ENCODE measurements around the gene CCDC38. TPM values are rescaled to one million over a fixed set of nuclear protein-coding genes. Genes with fewer than 3 reads are reported as not detected.

Gene CCDC38
- total and polyA plus RNA-seq, 4 experiments from 2014 or later: 0.09 to 1.0 (median 0.23) TPM; not detected in 1

DNA sequence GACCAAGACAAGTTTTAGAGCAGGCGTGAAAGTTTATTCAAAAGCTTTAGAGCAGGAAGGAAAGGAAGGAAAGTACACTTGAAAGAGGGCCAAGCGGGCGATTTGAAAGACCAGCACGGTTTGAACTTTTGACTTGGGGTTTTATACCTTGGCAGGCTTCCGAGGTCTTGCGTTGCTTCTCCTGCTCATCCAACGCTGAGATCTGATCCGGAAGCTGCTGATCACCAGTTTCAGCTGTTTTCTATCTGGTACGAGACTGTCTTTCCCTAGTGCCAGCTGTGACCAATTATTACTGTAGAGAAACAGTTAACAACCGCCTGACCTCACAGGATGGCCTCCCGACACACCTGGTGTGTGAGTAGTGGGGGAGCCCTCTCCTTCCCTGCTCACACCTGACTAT is 104.3 kb downstream of the CCDC38 start:
- peaks cover 2 to 7% (median 6%) of the 10 kb centered on the region in 4 donors for H3K4me1 Mint-ChIP-seq
- Histone ChIP-seq H3K4me1 (ENCODE audit: insufficient read depth, low read length) (no peaks in the 10 kb centered on the region), H3K36me3 (ENCODE audit: insufficient read depth, low read length) (no peaks in the 10 kb centered on the region), H3K4me3 (ENCODE audit: low read length in 2 of 2) (no peak overlapping the region), H3K9me3 (ENCODE audit: control insufficient read depth in 1 of 2, low read length in 2 of 2) (no peaks in the 10 kb centered on the region), H3K27ac (ENCODE audit: low read depth, low read length) (no peak overlapping the region), H3K27me3 (ENCODE audit: insufficient read depth, low read length) (no peaks in the 10 kb centered on the region)
- H3K36me3 Mint-ChIP-seq: no peaks in the 10 kb centered on the region
- peak overlapping the region in 2 of 7 donors; percentile 5 to 77 for H3K27ac Mint-ChIP-seq
- peaks cover 0 to 2% (median 0%) of the 10 kb centered on the region in 8 donors for H3K9me3 Mint-ChIP-seq
- ChIA-PET POLR2A (ENCODE audit: partially characterized antibody) (no interaction called here), CTCF (ENCODE audit: partially characterized antibody) (no interaction called here)
- peaks cover 9 to 12% of the 10 kb centered on the region in 2 donors for H3K27me3 Mint-ChIP-seq
- intact Hi-C loops (cut with micrococcal nuclease): no loop called here
- DNase-seq: no peak
- H3K4me3 Mint-ChIP-seq: peak overlapping the region in 5 of 8 donors; percentile 4 to 75 (median 38)

- Mint-ChIP-seq H3K27ac (peak overlapping the region in 1 of 7 donors; percentile 5), H3K4me3 (peak overlapping the region in 2 of 8 donors; percentile 38 to 75), H3K4me1 (peaks cover 2 to 7% (median 6%) of the 10 kb centered on the region in 4 donors), H3K36me3 (no peaks in the 10 kb centered on the region), H3K9me3 (peaks cover 0 to 4% (median 0%) of the 10 kb centered on the region in 8 donors), H3K27me3 (peaks cover 6 to 11% of the 10 kb centered on the region in 2 donors)
- intact Hi-C loops (cut with micrococcal nuclease): no loop called here
- ChIA-PET CTCF (ENCODE audit: partially characterized antibody) (no interaction called here), POLR2A (ENCODE audit: partially characterized antibody) (no interaction called here)
- H3K4me1 ChIP-seq (ENCODE audit: insufficient read depth, low read length): no peaks in the 10 kb centered on the region
- H3K27me3 ChIP-seq (ENCODE audit: insufficient read depth, low read length): no peaks in the 10 kb centered on the region
- H3K9me3 ChIP-seq (ENCODE audit: control insufficient read depth in 1 of 2, low read length in 2 of 2): no peaks in the 10 kb centered on the region
- H3K36me3 ChIP-seq (ENCODE audit: insufficient read depth, low read length): no peaks in the 10 kb centered on the region
- no peak overlapping the region for H3K27ac ChIP-seq (ENCODE audit: low read depth, low read length)
- H3K4me3 ChIP-seq (ENCODE audit: low read length in 2 of 2): no peak overlapping the region
- DNase-seq: no peak
These were observed 105.0 kb downstream of the CCDC38 start for GRCh38 chr12:95837240-95838038.

DNA sequence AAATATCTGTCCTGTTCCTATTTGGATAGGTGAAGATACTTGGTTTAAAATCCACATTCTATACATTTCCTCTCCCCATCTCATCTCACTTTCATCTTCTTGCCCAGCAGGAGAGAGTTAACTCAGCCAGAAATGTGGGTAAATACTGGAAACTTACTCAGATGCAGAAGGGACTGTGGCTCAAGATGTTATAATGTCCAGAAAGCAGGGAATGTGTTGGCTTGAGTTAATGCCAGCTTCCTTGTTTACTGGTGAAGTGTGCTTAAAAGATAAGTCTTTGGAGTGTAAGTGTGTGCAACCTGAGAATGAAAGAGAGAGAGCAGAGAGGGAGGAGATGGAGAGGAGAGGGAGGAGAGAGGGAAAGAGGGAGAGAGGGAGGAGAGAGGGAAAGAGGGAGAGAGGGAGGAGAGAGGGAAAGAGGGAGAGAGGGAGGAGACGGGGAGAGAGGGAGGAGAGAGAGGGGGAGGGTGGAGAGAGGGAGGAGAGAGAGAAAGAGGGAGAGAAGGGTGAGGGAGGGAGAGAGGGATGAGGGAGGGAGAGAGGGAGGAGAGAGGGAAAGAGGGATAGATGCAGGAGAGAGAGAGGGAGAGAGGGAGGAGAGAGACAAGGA is 105.7 kb downstream of the CCDC38 start:
- DNase-seq: no peak
- POLR2A ChIA-PET (ENCODE audit: partially characterized antibody): no interaction called here
- intact Hi-C loops (cut with micrococcal nuclease): no loop called here
- Mint-ChIP-seq H3K27me3 (peaks cover 6 to 12% of the 10 kb centered on the region in 2 donors), H3K9me3 (peaks cover 0 to 6% (median 0%) of the 10 kb centered on the region in 8 donors), H3K4me3 (no peak overlapping the region), H3K27ac (no peak overlapping the region), H3K4me1 (peaks cover 2 to 7% (median 6%) of the 10 kb centered on the region in 4 donors), H3K36me3 (no peaks in the 10 kb centered on the region)
- no peaks in the 10 kb centered on the region for H3K4me1 ChIP-seq (ENCODE audit: insufficient read depth, low read length)
- H3K36me3 ChIP-seq (ENCODE audit: insufficient read depth, low read length): no peaks in the 10 kb centered on the region
- H3K9me3 ChIP-seq (ENCODE audit: control insufficient read depth in 1 of 2, low read length in 2 of 2): no peaks in the 10 kb centered on the region
- H3K27ac ChIP-seq (ENCODE audit: low read depth, low read length): no peak overlapping the region
- H3K4me3 ChIP-seq (ENCODE audit: low read length in 2 of 2): no peak overlapping the region
- CTCF ChIA-PET (ENCODE audit: partially characterized antibody): no interaction called here
- H3K27me3 ChIP-seq (ENCODE audit: insufficient read depth, low read length): no peaks in the 10 kb centered on the region

- H3K36me3 Mint-ChIP-seq: no peaks in the 10 kb centered on the region
- peaks cover 2 to 7% (median 6%) of the 10 kb centered on the region in 4 donors for H3K4me1 Mint-ChIP-seq
- ChIA-PET POLR2A (ENCODE audit: partially characterized antibody) (no interaction called here), CTCF (ENCODE audit: partially characterized antibody) (no interaction called here)
- Histone ChIP-seq H3K36me3 (ENCODE audit: insufficient read depth, low read length) (no peaks in the 10 kb centered on the region), H3K4me3 (ENCODE audit: low read length in 2 of 2) (no peak overlapping the region), H3K4me1 (ENCODE audit: insufficient read depth, low read length) (no peaks in the 10 kb centered on the region), H3K27me3 (ENCODE audit: insufficient read depth, low read length) (no peaks in the 10 kb centered on the region), H3K9me3 (ENCODE audit: control insufficient read depth in 1 of 2, low read length in 2 of 2) (no peaks in the 10 kb centered on the region), H3K27ac (ENCODE audit: low read depth, low read length) (no peak overlapping the region)
- DNase-seq: no peak
- no peak overlapping the region for H3K4me3 Mint-ChIP-seq
- intact Hi-C loops (cut with micrococcal nuclease): no loop called here
- H3K9me3 Mint-ChIP-seq: peaks cover 0 to 6% (median 0%) of the 10 kb centered on the region in 8 donors
- H3K27me3 Mint-ChIP-seq: peaks cover 6 to 12% of the 10 kb centered on the region in 2 donors
- no peak overlapping the region for H3K27ac Mint-ChIP-seq
These were observed 106.2 kb downstream of the CCDC38 start for GRCh38 chr12:95836185-95836609.

GRCh38 chr12:95834572-95834971 is 107.8 kb downstream of the CCDC38 start:
- no peaks in the 10 kb centered on the region for H3K9me3 ChIP-seq (ENCODE audit: control insufficient read depth in 1 of 2, low read length in 2 of 2)
- no peak for DNase-seq
- peaks cover 2 to 7% (median 6%) of the 10 kb centered on the region in 4 donors for H3K4me1 Mint-ChIP-seq
- H3K9me3 Mint-ChIP-seq: peaks cover 0 to 6% (median 0%) of the 10 kb centered on the region in 8 donors
- H3K4me3 Mint-ChIP-seq: no peak overlapping the region
- H3K27ac Mint-ChIP-seq: no peak overlapping the region
- CTCF ChIA-PET (ENCODE audit: partially characterized antibody): no interaction called here
- peaks cover 3% of the 10 kb centered on the region for H3K27me3 ChIP-seq (ENCODE audit: insufficient read depth, low read length)
- intact Hi-C loops (cut with micrococcal nuclease): no loop called here
- H3K4me3 ChIP-seq (ENCODE audit: low read length in 2 of 2): no peak overlapping the region
- no peaks in the 10 kb centered on the region for H3K36me3 Mint-ChIP-seq
- no peaks in the 10 kb centered on the region for H3K4me1 ChIP-seq (ENCODE audit: insufficient read depth, low read length)
- peaks cover 7 to 15% of the 10 kb centered on the region in 2 donors for H3K27me3 Mint-ChIP-seq
- POLR2A ChIA-PET (ENCODE audit: partially characterized antibody): no interaction called here
- no peak overlapping the region for H3K27ac ChIP-seq (ENCODE audit: low read depth, low read length)
- no peaks in the 10 kb centered on the region for H3K36me3 ChIP-seq (ENCODE audit: insufficient read depth, low read length)

GRCh38 chr12:95830335-95831089 is 111.9 kb downstream of the CCDC38 start:
- no peak overlapping the region for H3K27ac ChIP-seq (ENCODE audit: low read depth, low read length)
- H3K27me3 Mint-ChIP-seq: peaks cover 4 to 10% of the 10 kb centered on the region in 2 donors
- intact Hi-C loops (cut with micrococcal nuclease): no loop called here
- no peaks in the 10 kb centered on the region for H3K9me3 ChIP-seq (ENCODE audit: control insufficient read depth in 1 of 2, low read length in 2 of 2)
- H3K4me3 ChIP-seq (ENCODE audit: low read length in 2 of 2): no peak overlapping the region
- CTCF ChIA-PET (ENCODE audit: partially characterized antibody): no interaction called here
- H3K27ac Mint-ChIP-seq: no peak overlapping the region
- no peaks in the 10 kb centered on the region for H3K4me1 ChIP-seq (ENCODE audit: insufficient read depth, low read length)
- H3K36me3 ChIP-seq (ENCODE audit: insufficient read depth, low read length): no peaks in the 10 kb centered on the region
- H3K27me3 ChIP-seq (ENCODE audit: insufficient read depth, low read length): peaks cover 4% of the 10 kb centered on the region
- no peak for DNase-seq
- POLR2A ChIA-PET (ENCODE audit: partially characterized antibody): no interaction called here
- no peaks in the 10 kb centered on the region for H3K4me1 Mint-ChIP-seq
- H3K36me3 Mint-ChIP-seq: no peaks in the 10 kb centered on the region
- peaks cover 0 to 6% (median 0%) of the 10 kb centered on the region in 8 donors for H3K9me3 Mint-ChIP-seq
- no peak overlapping the region for H3K4me3 Mint-ChIP-seq

GRCh38 chr12:95829395-95829794 is 113.0 kb downstream of the CCDC38 start:
- Mint-ChIP-seq H3K4me1 (no peaks in the 10 kb centered on the region), H3K9me3 (peaks cover 0 to 6% (median 0%) of the 10 kb centered on the region in 8 donors), H3K27me3 (peaks cover 4 to 6% of the 10 kb centered on the region in 2 donors), H3K36me3 (no peaks in the 10 kb centered on the region), H3K4me3 (no peak overlapping the region), H3K27ac (no peak overlapping the region)
- no peak for DNase-seq
- no peaks in the 10 kb centered on the region for H3K9me3 ChIP-seq (ENCODE audit: control insufficient read depth in 1 of 2, low read length in 2 of 2)
- H3K4me1 ChIP-seq (ENCODE audit: insufficient read depth, low read length): no peaks in the 10 kb centered on the region
- ChIA-PET CTCF (ENCODE audit: partially characterized antibody) (no interaction called here), POLR2A (ENCODE audit: partially characterized antibody) (no interaction called here)
- no peak overlapping the region for H3K27ac ChIP-seq (ENCODE audit: low read depth, low read length)
- intact Hi-C loops (cut with micrococcal nuclease): no loop called here
- H3K27me3 ChIP-seq (ENCODE audit: insufficient read depth, low read length): peaks cover 4% of the 10 kb centered on the region
- no peaks in the 10 kb centered on the region for H3K36me3 ChIP-seq (ENCODE audit: insufficient read depth, low read length)
- no peak overlapping the region for H3K4me3 ChIP-seq (ENCODE audit: low read length in 2 of 2)
